ENCODE data around the gene ERCC8. TPM values are rescaled to one million over a fixed set of nuclear protein-coding genes. Genes with fewer than 3 reads are reported as not detected.

Gene ERCC8
- total and polyA plus RNA-seq, 2 of the 13 experiments (the other 11 are each of a cell fraction or from before 2014, with no cell fraction given): 24.4 to 35.2 TPM

DNA sequence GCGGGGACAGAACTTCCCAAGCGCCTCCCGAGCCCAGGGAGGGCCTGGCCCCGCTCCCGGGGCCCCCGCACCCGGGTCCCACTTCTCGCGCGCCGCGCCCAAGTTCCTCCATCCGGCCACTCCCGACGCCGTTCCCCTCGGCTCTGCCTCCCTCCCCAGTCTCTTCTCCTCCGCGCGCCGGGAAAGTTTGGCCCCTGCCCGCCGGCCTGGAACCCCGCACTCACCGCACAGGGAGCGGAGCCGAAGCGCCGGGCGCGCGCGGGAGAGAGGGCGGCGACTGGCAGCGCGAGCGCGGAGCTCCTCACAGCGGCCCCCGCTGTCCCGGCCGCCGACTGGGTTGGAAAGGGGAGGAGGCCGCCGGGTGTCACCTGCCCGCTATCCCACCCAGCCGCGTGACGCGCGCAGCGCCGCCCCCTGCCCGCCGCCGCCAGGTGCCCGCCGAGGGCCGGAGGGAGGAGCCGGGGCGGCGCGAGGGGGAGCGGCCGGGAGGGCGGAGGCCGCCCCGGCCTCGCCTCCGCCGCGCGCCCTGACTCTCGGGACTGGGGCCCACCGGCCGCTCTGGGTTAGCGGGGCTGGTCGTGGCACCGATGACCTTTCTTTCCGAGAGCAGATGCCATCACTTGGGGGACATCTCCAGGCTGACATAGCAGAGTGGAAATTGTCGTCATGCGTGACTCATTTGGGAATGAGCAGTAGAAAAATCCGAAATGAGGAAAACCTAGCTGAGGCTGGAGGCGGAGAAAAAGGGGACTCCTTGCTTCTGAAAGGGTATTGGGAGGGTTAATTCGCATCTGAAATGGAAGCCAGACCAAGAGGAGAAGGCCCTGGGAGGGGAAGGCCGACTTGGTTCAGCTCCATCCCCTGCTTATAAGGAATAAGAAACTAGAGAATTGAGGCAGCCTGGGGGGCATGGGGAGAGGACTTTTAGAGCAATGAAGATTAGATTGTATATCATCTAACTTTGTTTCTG lies 100.6 kb downstream of the ERCC8 start, which contains the start of gene ELOVL7 (continued):
- TF ChIP-seq U2AF2 (IDR thresholded peaks at IDR 0.05; ENCODE audit: low read depth, low read length) (no peak), SAP130 (CRISPR knock-in tag; IDR thresholded peaks at IDR 0.05; ENCODE audit: low read depth) (peak; percentile 55), ELK4 (CRISPR knock-in tag; IDR thresholded peaks at IDR 0.05; ENCODE audit: borderline replicate concordance) (no peak), ZNF83 (CRISPR knock-in tag; IDR thresholded peaks at IDR 0.05; ENCODE audit: borderline replicate concordance) (no peak), ZNF703 (CRISPR knock-in tag; IDR thresholded peaks at IDR 0.05; ENCODE audit: borderline replicate concordance) (no peak), XRCC5 (optimal IDR thresholded peaks at IDR 0.05; ENCODE audit: low read length) (peak; percentile 65), CBX2 (IDR thresholded peaks at IDR 0.05; ENCODE audit: low read depth, low read length) (no peak), CBX2 (CRISPR knock-in tag; IDR thresholded peaks at IDR 0.05; ENCODE audit: low read depth) (peak; percentile 90), ZNF746 (CRISPR knock-in tag; IDR thresholded peaks at IDR 0.05) (no peak), ATF3 (CRISPR knock-in tag; IDR thresholded peaks at IDR 0.05) (no peak), ZC3H13 (CRISPR knock-in tag; IDR thresholded peaks at IDR 0.05) (peak; percentile 63; the same call in 1 of the 2 replicates), FOXO1 (CRISPR knock-in tag; IDR thresholded peaks at IDR 0.05) (peak; percentile 24; the same call in 1 of the 2 replicates), FOXA1 (IDR thresholded peaks at IDR 0.05) (no peak), FOXA1 (CRISPR knock-in tag; IDR thresholded peaks at IDR 0.05) (no peak), ZNF136 (CRISPR knock-in tag; IDR thresholded peaks at IDR 0.05; ENCODE audit: low read depth) (no peak), CREM (IDR thresholded peaks at IDR 0.05) (no peak), CREM (CRISPR knock-in tag; IDR thresholded peaks at IDR 0.05) (no peak), ZNF180 (CRISPR knock-in tag; IDR thresholded peaks at IDR 0.05; ENCODE audit: borderline replicate concordance, low read depth) (no peak), ZNF556 (CRISPR knock-in tag; IDR thresholded peaks at IDR 0.05; ENCODE audit: borderline replicate concordance) (peak; percentile 50; the same call in 1 of the 2 replicates)
- TF ChIP-seq, protein P1, sequence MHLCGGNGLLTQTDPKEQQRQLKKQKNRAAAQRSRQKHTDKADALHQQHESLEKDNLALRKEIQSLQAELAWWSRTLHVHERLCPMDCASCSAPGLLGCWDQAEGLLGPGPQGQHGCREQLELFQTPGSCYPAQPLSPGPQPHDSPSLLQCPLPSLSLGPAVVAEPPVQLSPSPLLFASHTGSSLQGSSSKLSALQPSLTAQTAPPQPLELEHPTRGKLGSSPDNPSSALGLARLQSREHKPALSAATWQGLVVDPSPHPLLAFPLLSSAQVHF (CRISPR knock-in tag; IDR thresholded peaks at IDR 0.05): peak; percentile 54; the same call in 1 of the 2 replicates
- TF ChIP-seq, protein P2, sequence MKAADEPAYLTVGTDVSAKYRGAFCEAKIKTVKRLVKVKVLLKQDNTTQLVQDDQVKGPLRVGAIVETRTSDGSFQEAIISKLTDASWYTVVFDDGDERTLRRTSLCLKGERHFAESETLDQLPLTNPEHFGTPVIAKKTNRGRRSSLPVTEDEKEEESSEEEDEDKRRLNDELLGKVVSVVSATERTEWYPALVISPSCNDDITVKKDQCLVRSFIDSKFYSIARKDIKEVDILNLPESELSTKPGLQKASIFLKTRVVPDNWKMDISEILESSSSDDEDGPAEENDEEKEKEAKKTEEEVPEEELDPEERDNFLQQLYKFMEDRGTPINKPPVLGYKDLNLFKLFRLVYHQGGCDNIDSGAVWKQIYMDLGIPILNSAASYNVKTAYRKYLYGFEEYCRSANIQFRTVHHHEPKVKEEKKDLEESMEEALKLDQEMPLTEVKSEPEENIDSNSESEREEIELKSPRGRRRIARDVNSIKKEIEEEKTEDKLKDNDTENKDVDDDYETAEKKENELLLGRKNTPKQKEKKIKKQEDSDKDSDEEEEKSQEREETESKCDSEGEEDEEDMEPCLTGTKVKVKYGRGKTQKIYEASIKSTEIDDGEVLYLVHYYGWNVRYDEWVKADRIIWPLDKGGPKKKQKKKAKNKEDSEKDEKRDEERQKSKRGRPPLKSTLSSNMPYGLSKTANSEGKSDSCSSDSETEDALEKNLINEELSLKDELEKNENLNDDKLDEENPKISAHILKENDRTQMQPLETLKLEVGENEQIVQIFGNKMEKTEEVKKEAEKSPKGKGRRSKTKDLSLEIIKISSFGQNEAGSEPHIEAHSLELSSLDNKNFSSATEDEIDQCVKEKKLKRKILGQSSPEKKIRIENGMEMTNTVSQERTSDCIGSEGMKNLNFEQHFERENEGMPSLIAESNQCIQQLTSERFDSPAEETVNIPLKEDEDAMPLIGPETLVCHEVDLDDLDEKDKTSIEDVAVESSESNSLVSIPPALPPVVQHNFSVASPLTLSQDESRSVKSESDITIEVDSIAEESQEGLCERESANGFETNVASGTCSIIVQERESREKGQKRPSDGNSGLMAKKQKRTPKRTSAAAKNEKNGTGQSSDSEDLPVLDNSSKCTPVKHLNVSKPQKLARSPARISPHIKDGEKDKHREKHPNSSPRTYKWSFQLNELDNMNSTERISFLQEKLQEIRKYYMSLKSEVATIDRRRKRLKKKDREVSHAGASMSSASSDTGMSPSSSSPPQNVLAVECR (CRISPR knock-in tag; IDR thresholded peaks at IDR 0.05; ENCODE audit: borderline replicate concordance): peak; percentile 74; the same call in 1 of the 2 replicates
- TF ChIP-seq, protein P3, sequence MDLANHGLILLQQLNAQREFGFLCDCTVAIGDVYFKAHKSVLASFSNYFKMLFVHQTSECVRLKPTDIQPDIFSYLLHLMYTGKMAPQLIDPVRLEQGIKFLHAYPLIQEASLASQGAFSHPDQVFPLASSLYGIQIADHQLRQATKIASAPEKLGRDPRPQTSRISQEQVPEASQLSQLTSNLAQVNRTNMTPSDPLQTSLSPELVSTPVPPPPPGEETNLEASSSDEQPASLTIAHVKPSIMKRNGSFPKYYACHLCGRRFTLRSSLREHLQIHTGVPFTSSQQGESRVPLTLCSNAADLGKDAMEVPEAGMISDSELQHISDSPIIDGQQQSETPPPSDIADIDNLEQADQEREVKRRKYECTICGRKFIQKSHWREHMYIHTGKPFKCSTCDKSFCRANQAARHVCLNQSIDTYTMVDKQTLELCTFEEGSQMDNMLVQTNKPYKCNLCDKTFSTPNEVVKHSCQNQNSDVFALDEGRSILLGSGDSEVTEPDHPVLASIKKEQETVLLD (CRISPR knock-in tag; IDR thresholded peaks at IDR 0.05; ENCODE audit: low read depth): peak; percentile 58; the same call in 1 of the 2 replicates
